GM19397 (cell line): Measurements from ENCODE around the gene SNCA.

Source experiments
- ATAC-seq: cut with Tn5 transposase; IDR thresholded peaks from one replicate; pipeline ENCODE4 v1.9.1; 2021; ENCODE audit warnings: mild to moderate bottlenecking, moderate library complexity; ENCODE audit not compliant: unreplicated experiment

The SNCA gene

DNA sequence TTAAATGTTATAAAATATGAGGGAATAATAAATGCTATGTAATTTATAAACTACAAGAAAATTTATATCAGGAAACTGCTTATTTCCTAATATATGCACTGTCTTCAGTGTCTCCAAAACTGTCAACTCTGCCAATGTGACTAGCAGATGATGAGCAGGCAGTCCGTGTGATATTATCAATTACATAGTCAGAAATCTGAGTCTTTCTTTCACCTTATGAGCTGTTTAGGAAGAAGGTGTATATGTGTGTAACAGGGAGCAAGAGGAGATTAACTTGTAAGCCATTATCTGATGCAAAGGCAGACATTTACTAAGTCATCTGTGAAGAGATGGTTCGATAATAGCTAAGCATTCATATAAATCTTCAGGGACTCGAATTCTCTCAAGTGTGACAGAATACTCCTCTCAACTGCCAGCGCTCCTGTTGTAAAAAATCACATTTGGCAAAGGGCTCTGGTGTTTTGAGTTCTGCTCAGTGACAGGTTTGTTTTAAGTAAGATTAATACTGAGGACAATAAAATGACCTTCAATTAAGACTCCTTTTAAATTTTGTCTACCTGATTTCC is 79.7 kb downstream of the SNCA start:
- ATAC-seq = no peak

- no peak for ATAC-seq
Observed at GRCh38 chr4:89755220-89755619, 81.7 kb downstream of the SNCA start.

- no peak for ATAC-seq
Observed at GRCh38 chr4:89754531-89754930, 82.4 kb downstream of the SNCA start.

GRCh38 chr4:89753601-89754066 is 83.3 kb downstream of the SNCA start:
- no peak for ATAC-seq

- ATAC-seq = no peak
Observed at GRCh38 chr4:89752932-89753598, 83.9 kb downstream of the SNCA start.

GRCh38 chr4:89751416-89751815 is 85.5 kb downstream of the SNCA start:
- ATAC-seq = no peak

GRCh38 chr4:89746377-89746776 is 90.6 kb downstream of the SNCA start:
- ATAC-seq = no peak

GRCh38 chr4:89745708-89746107 is 91.3 kb downstream of the SNCA start:
- ATAC-seq = no peak

GRCh38 chr4:89744914-89745313 is 92.0 kb downstream of the SNCA start:
- no peak for ATAC-seq

- no peak for ATAC-seq
Observed at GRCh38 chr4:89741768-89742167, 95.2 kb downstream of the SNCA start.

DNA sequence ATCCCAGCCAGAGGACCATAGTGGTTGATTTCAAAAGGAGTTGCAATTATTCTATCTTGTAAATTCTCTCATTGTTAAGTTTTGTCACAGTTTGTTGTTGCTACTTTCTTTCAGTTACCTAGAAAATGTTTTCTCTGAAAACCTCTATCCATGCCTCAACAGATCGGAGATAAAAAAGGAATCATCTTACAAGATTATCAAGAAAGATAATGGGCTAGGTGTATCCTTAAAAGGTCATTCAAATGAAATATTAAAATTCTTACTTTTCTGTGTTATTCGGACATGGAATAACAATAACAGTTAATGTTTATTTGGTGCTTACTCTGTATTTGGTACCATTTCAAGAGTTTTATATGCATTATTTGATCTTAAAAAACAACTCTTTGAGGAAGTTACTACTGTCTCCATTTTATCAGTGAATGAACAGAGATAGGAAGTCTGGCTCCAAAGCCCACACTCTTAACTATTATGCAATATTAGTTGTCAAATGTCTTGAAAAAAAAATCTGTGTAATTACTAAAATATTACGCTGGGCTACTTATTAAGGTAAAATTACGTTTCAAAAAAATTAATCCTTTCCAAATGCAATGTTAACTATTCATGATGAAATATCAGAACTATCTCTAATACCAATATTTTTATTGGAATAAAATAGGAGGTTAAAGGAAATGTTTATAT is 97.5 kb downstream of the SNCA start:
- ATAC-seq = no peak

DNA sequence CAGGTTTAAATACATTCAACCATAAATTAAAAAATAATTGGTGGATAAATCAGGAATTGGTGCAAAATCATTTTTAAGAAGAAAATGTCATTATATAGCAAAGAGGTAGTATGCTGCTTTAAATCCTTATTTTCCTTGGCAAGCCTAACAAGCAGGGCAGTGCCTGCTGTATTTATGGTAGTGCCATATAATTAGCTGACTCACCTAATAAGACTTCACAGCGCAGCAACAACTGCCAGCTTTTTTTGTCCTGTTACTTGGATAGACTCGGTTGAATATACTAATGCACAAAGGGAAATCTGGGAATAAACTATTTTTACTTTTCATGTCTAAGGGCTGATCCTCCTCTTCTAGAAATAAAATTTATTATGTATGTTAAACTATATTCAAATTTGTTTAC is 99.1 kb downstream of the SNCA start:
- ATAC-seq = no peak

- no peak for ATAC-seq
Observed at GRCh38 chr4:89733946-89734345, 103.0 kb downstream of the SNCA start.

DNA sequence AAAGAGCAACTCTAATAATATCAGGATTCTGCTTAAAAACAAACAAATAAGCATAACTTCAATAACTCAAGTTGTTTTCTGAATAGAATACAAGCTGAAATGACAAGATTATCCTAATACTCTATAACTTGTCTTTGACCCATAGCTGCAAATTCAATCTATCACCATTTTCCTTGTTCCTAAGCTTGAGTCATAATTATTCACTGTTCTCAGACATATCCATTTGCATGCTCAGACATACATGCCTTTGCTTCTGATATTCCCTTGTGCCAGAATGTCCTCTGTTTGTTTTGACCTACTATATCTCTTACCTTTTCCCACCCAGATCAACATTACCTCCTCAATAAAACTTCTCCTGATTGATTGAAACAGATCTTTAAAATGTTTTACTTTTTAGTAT is 109.7 kb downstream of the SNCA start:
- ATAC-seq = no peak

- ATAC-seq = no peak
Observed at GRCh38 chr4:89725268-89725667, 111.7 kb downstream of the SNCA start.

GRCh38 chr4:89724716-89725115 is 112.2 kb downstream of the SNCA start:
- no peak for ATAC-seq

DNA sequence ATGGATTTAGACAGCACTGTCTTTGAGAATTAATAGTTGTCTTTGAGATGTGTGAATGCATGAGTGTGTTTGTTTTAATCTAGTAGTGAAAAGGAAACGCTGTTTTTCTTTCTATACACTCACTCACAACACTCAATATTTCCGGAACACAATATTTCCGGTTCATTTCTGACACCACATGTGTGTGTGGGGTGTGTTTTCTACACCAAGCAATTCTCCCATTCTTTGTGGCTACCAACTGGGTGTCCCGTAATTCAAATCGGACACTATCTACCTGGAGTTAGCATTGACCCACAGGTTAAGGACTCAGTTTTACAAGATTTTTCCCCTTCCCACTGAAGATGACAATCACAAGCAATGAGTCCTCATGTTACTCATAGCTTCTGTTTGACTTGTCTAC is 113.9 kb downstream of the SNCA start:
- no peak for ATAC-seq

- ATAC-seq = no peak
Observed at GRCh38 chr4:89722517-89722916, 114.4 kb downstream of the SNCA start.

DNA sequence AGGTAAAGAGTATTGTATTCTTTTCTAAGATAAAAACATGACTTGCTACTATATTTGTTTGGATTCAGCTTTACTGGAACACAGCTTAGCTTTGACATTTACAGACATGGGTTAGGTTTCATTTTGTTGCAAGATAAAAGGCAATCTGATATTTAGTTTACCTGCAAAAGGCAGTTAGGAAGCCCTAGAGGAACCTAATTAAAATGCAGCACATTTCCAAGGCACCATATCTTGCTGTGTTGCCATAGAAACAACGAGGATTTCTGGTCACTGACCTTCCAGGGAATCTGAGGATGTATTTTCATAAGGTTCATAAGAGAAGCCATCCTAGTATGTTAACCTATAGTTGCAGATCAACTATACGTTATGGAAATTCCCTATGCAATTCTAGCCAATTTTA is 116.0 kb downstream of the SNCA start:
- ATAC-seq = no peak

GRCh38 chr4:89719536-89720090 is 117.3 kb downstream of the SNCA start:
- no peak for ATAC-seq

- no peak for ATAC-seq
Observed at GRCh38 chr4:89716893-89717292, 120.1 kb downstream of the SNCA start.

- ATAC-seq = no peak
Observed at GRCh38 chr4:89715631-89716030, 121.3 kb downstream of the SNCA start.
